PC-3 (cell line): Measurements from ENCODE around the gene ENDOG. TPM values are rescaled to one million over a fixed set of nuclear protein-coding genes. Genes with fewer than 3 reads are reported as not detected.

Experiments
- ATAC-seq: fragments of 200-7000 bp; cut with Tn5 transposase; 2 replicates; pipeline ENCODE4 v1.9.1; 2020; ENCODE audit warnings: mild to moderate bottlenecking, moderate library complexity
- BruUV-seq: library from RNA; stranded (reverse); fragments of 400-500 nt; replicated peaks from 2 replicates; lab custom pipeline; 2021; lab: Mats Ljungman, UMichigan
- CTCF ChIA-PET: fragments of 300-600 bp; sonication (Branson Sonifier 250); formaldehyde crosslinking; loops from one replicate; lab custom pipeline; 2022; ENCODE audit warnings: antibody characterized with exemption; lab: Charles Lee
- POLR2A ChIA-PET: fragments of 300-600 bp; sonication (Branson Sonifier 250); formaldehyde crosslinking; loops from one replicate; lab custom pipeline; 2022; ENCODE audit warnings: antibody characterized with exemption; ENCODE audit not compliant: unreplicated experiment; lab: Charles Lee
- DNase-seq: peaks from one replicate; pipeline ENCODE4 v3.0.0-alpha.2; 2015
- H2AFZ ChIP-seq: fragments of 300-600 bp; sonication (generic); 2 replicates; pipeline ENCODE4 v1.6.0; 2016; ENCODE audit warnings: antibody characterized with exemption, low read length
- H3F3A ChIP-seq: fragments of 300-600 bp; sonication (generic); one replicate; pipeline ENCODE4 v1.6.0; 2017; ENCODE audit warnings: antibody characterized with exemption, low read length, control low read depth, mild to moderate bottlenecking; ENCODE audit not compliant: unreplicated experiment
- H3K27ac ChIP-seq: fragments of 300-600 bp; sonication (generic); 2 replicates; pipeline ENCODE4 v1.5.1; 2016; ENCODE audit warnings: mild to moderate bottlenecking, low read length
- H3K27me3 ChIP-seq: fragments of 300-600 bp; sonication (generic); 2 replicates; pipeline ENCODE4 v1.6.1; 2016; ENCODE audit warnings: low read length, mixed read lengths
- H3K36me3 ChIP-seq: fragments of 300-600 bp; sonication (generic); 2 replicates; pipeline ENCODE4 v1.6.1; 2016; ENCODE audit warnings: low read depth, mixed run types, low read length, mixed read lengths
- H3K4me1 ChIP-seq: fragments of 300-600 bp; sonication (generic); 2 replicates; pipeline ENCODE4 v1.5.1; 2016; ENCODE audit warnings: low read length; ENCODE audit not compliant: insufficient read depth
- H3K4me2 ChIP-seq: fragments of 300-600 bp; sonication (generic); 2 replicates; pipeline ENCODE4 v1.6.0; 2016; ENCODE audit warnings: low read length
- H3K4me3 ChIP-seq: fragments of 300-600 bp; sonication (generic); 2 replicates; pipeline ENCODE4 v1.5.1; 2016; ENCODE audit warnings: mild to moderate bottlenecking, low read length, mixed read lengths
- H3K79me2 ChIP-seq: fragments of 300-600 bp; sonication (generic); 2 replicates; pipeline ENCODE4 v1.6.1; 2017; ENCODE audit warnings: low read length, mixed read lengths
- H3K9ac ChIP-seq: fragments of 300-600 bp; sonication (generic); 2 replicates; pipeline ENCODE4 v1.6.0; 2016; ENCODE audit warnings: mild to moderate bottlenecking, low read length
- H3K9me2 ChIP-seq: fragments of 300-600 bp; sonication (generic); replicated peaks from 2 replicates; pipeline ENCODE4 v1.6.1; 2016; ENCODE audit warnings: mixed run types, low read length, mixed read lengths
- H3K9me3 ChIP-seq: fragments of 300-600 bp; sonication (generic); 2 replicates; pipeline ENCODE4 v1.6.1; 2016; ENCODE audit warnings: low read length, mixed read lengths
- H4K20me1 ChIP-seq: fragments of 300-600 bp; sonication (generic); 2 replicates; pipeline ENCODE4 v1.6.1; 2016; ENCODE audit warnings: low read length, mixed read lengths
- EZH2 ChIP-seq: fragments of 300-600 bp; sonication (generic); IDR thresholded peaks from one replicate; pipeline ENCODE4 v1.6.1; 2017; ENCODE audit warnings: antibody characterized with exemption, mild to moderate bottlenecking, low read length; ENCODE audit not compliant: unreplicated experiment
- EZH2phosphoT487 ChIP-seq: fragments of 300-600 bp; sonication (generic); IDR thresholded peaks from 2 replicates; pipeline ENCODE4 v1.6.1; 2018; ENCODE audit warnings: mild to moderate bottlenecking, antibody characterized with exemption, low read length, borderline replicate concordance
- intact Hi-C: fragments of 100-400 bp; cut with micrococcal nuclease; formaldehyde crosslinking; loops from 2 replicates; pipeline ENCODE4 v1.9.0; 2023
- total RNA-seq: library from RNA; depleted of rRNA; stranded (reverse); fragments of >200 nt; gene quantifications from 2 replicates; pipeline ENCODE4 v1.2.3, GENCODE V29; 2014
- TF ChIP-seq, protein P1 (sequence below): fragments of 300-600 bp; sonication (generic); conservative IDR thresholded peaks from 2 replicates; pipeline ENCODE4 v1.5.1; 2017; ENCODE audit warnings: antibody characterized with exemption, low read depth, mild to moderate bottlenecking, low read length

The ENDOG gene
- total RNA-seq, 1 experiment from 2014 or later, result 37.0 TPM

DNA sequence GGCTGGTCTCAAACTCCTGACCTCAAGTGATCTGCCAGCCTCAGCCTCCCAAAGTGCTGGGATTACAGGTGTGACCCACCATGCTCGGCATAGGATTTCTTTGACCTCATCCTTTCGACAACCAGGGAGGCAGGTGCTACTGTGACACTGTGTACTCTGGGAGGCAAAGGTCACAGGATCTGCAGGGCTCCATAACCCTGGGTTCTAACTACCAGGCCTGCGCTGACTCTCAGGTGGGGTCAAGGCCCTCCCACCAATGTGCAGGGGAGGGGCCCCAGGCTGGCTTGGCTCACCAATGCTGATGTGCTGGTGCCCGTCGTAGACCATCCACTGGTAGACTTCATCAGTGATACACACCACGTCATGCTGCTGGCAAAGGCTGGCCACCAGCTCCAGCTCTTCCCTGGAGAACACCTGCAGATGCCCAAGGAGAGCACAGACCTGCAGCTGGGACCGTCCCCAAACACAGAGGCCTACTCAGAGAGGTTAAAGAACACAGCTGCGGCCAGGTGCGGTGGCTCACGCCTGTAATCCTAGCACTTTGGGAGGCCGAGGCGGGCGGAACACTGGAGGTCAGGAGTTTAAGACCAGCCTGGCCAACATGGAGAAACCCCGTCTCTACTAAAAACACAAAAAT, 18.3 kb downstream of the ENDOG start:
- H2AFZ ChIP-seq, result no peak overlapping the region
- ChIA-PET CTCF (no interaction called here), POLR2A (no interaction called here)
- no peaks in the 10 kb centered on the region for H3K27me3 ChIP-seq
- H3K4me1 ChIP-seq, result no peaks in the 10 kb centered on the region
- TF ChIP-seq, protein P1, sequence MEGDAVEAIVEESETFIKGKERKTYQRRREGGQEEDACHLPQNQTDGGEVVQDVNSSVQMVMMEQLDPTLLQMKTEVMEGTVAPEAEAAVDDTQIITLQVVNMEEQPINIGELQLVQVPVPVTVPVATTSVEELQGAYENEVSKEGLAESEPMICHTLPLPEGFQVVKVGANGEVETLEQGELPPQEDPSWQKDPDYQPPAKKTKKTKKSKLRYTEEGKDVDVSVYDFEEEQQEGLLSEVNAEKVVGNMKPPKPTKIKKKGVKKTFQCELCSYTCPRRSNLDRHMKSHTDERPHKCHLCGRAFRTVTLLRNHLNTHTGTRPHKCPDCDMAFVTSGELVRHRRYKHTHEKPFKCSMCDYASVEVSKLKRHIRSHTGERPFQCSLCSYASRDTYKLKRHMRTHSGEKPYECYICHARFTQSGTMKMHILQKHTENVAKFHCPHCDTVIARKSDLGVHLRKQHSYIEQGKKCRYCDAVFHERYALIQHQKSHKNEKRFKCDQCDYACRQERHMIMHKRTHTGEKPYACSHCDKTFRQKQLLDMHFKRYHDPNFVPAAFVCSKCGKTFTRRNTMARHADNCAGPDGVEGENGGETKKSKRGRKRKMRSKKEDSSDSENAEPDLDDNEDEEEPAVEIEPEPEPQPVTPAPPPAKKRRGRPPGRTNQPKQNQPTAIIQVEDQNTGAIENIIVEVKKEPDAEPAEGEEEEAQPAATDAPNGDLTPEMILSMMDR, result no peak
- TF ChIP-seq EZH2phosphoT487, result no peak
- TF ChIP-seq EZH2, result no peak
- BruUV-seq, result no TSS peak
- no peaks in the 10 kb centered on the region for H3K9me2 ChIP-seq
- no peak overlapping the region for H3K9ac ChIP-seq
- H3K4me3 ChIP-seq, result no peak overlapping the region
- H3K36me3 ChIP-seq, result no peaks in the 10 kb centered on the region
- H3K4me2 ChIP-seq, result no peak overlapping the region
- intact Hi-C loops, result no loop called here
- no peak for DNase-seq
- no peaks in the 10 kb centered on the region for H4K20me1 ChIP-seq
- ATAC-seq, result no peak
- no peaks in the 10 kb centered on the region for H3K79me2 ChIP-seq
- H3K9me3 ChIP-seq, result no peaks in the 10 kb centered on the region
- no peak overlapping the region for H3K27ac ChIP-seq
- H3F3A ChIP-seq, result no peaks in the 10 kb centered on the region

DNA sequence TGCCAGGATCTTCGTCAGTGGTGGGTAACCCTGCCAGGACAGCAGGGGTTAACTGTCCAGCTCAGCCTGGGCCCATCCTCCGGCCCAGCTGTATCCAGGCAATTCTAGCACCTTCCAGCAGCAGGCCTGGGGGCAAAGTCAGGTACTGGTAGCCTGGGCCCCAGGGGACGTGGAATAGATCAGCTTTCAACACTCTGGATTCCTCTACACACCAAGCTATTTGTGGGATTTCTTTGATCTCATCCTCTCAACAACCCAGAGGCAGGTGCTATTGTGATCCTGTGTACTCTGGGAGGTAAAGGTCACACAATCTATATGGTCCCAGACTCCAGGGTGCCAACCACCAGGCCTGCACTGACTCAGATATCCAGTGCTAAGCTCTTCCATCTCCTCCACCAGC, 20.0 kb downstream of the ENDOG start:
- no peaks in the 10 kb centered on the region for H3F3A ChIP-seq
- ChIA-PET CTCF (no interaction called here), POLR2A (interaction anchor here (0.5 kb wide), 1 partner anchor 342 kb away, joined by 7 read pairs; no protein-coding TSS in a partner anchor)
- H3K36me3 ChIP-seq, result no peaks in the 10 kb centered on the region
- no peak for TF ChIP-seq EZH2phosphoT487
- TF ChIP-seq EZH2, result no peak
- TF ChIP-seq, protein P1, result no peak
- ATAC-seq (no peak), DNase-seq (no peak)
- no peak overlapping the region for H2AFZ ChIP-seq
- no peaks in the 10 kb centered on the region for H3K9me2 ChIP-seq
- H3K27ac ChIP-seq, result no peak overlapping the region
- no peaks in the 10 kb centered on the region for H4K20me1 ChIP-seq
- BruUV-seq, result no TSS peak
- no peak overlapping the region for H3K9ac ChIP-seq
- intact Hi-C loops, result no loop called here
- H3K9me3 ChIP-seq, result no peaks in the 10 kb centered on the region
- H3K27me3 ChIP-seq, result no peaks in the 10 kb centered on the region
- no peaks in the 10 kb centered on the region for H3K4me1 ChIP-seq
- no peaks in the 10 kb centered on the region for H3K79me2 ChIP-seq
- H3K4me3 ChIP-seq, result no peak overlapping the region
- H3K4me2 ChIP-seq, result no peak overlapping the region

DNA sequence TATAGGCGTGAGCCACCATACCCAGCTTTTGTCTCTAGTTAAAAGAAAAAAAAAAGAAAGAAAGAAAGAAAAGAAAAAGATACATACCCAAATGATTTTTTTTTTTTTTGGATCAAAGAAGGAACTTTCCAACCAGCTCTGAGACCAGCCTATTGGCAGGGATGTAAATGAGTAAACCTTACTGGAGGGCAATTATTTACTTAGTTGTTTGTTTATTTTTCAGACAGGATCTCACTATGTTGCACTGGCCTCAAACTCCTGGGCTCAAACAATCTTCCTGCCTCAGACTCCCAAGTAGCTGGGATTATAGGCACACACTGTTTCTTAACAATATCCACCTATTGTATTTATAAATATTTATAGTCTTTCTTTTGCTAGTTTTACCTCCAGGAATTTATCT, 22.2 kb downstream of the ENDOG start:
- H3F3A ChIP-seq, result no peaks in the 10 kb centered on the region
- H4K20me1 ChIP-seq, result no peaks in the 10 kb centered on the region
- no peaks in the 10 kb centered on the region for H3K27me3 ChIP-seq
- ChIA-PET POLR2A (no interaction called here), CTCF (no interaction called here)
- H3K36me3 ChIP-seq, result no peaks in the 10 kb centered on the region
- no peaks in the 10 kb centered on the region for H3K4me1 ChIP-seq
- H3K27ac ChIP-seq, result no peak overlapping the region
- intact Hi-C loops, result no loop called here
- H3K9me3 ChIP-seq, result no peaks in the 10 kb centered on the region
- no peak overlapping the region for H2AFZ ChIP-seq
- H3K9ac ChIP-seq, result no peak overlapping the region
- TF ChIP-seq, protein P1, result no peak
- TF ChIP-seq EZH2 (no peak), EZH2phosphoT487 (no peak)
- no peak overlapping the region for H3K4me3 ChIP-seq
- no peaks in the 10 kb centered on the region for H3K79me2 ChIP-seq
- no peak for DNase-seq
- no peak overlapping the region for H3K4me2 ChIP-seq
- no TSS peak for BruUV-seq
- H3K9me2 ChIP-seq, result no peaks in the 10 kb centered on the region
- ATAC-seq, result no peak
